Prostate gland (tissue), 2 donors: ENCODE measurements around the gene ZDHHC20. TPM values are rescaled to one million over a fixed set of nuclear protein-coding genes. Genes with fewer than 3 reads are reported as not detected.

Experiments
- DNase-seq: peaks from one replicate; pipeline ENCODE4 v3.0.0-alpha.2; 2019; ENCODE audit warnings: low spot score
- H3K27ac ChIP-seq, 2 donors: fragments of 200-600 bp; sonication (generic); 2 replicates each; pipeline ENCODE4 v1.5.1; 2017 to 2019
- H3K27me3 ChIP-seq: fragments of 200-600 bp; sonication (generic); replicated peaks from 2 replicates; pipeline ENCODE4 v1.5.1; 2019; ENCODE audit not compliant: insufficient read depth
- H3K36me3 ChIP-seq, 2 donors: fragments of 200-600 bp; sonication (generic); 1 replicate in 1 of 2; 2 replicates in 1 of 2; pipeline versions ENCODE4 v1.5.1 to v1.8.1; 2017 to 2019
- H3K4me1 ChIP-seq: fragments of 200-600 bp; sonication (generic); replicated peaks from 2 replicates; pipeline ENCODE4 v1.5.1; 2019
- H3K4me3 ChIP-seq, 2 donors: fragments of 200-600 bp; sonication (generic); 2 replicates each; pipeline ENCODE4 v1.5.1; 2017 to 2019
- H3K9me3 ChIP-seq: fragments of 200-600 bp; sonication (generic); 2 replicates; pipeline ENCODE4 v1.5.1; 2017
- POLR2A ChIP-seq: fragments of 450-650 bp; IDR thresholded peaks from one replicate; pipeline ENCODE4 v1.6.1; 2016; ENCODE audit warnings: antibody characterized with exemption, mild to moderate bottlenecking
- POLR2AphosphoS5 ChIP-seq: sonication (generic); formaldehyde crosslinking; IDR thresholded peaks from one replicate; pipeline ENCODE4 v1.6.1; 2017; ENCODE audit warnings: antibody characterized with exemption
- WGBS: methylation state at CpG from one replicate; pipeline ENCODE4 v1.1.5; 2018; 5-methylcytosine and 5-hydroxymethylcytosine counted together
- intact Hi-C: fragments of 100-400 bp; cut with DNase I; formaldehyde crosslinking; loops from one replicate; pipeline ENCODE4 v1.14.2; 2022
- total RNA-seq, 2 donors: library from RNA; depleted of rRNA; stranded (reverse); fragments of >200 nt; gene quantifications; one replicate each; pipeline ENCODE4 v1.1.0, GENCODE V29; 2016
- TF ChIP-seq, protein P1 (sequence below), 4 experiments: fragments of 200-600 bp in 2 of 4; fragments of 450-650 bp in 2 of 4; sonication (generic) in 2 of 4; IDR thresholded peaks; 1 replicate in 3 of 4; 2 replicates in 1 of 4; pipeline ENCODE4 v1.5.1; 2016 to 2019; ENCODE audit warnings: antibody characterized with exemption in 4 of 4, mild to moderate bottlenecking in 2 of 4, moderate library complexity in 2 of 4

The ZDHHC20 gene
- total RNA-seq, 2 donors from 2014 or later, result 50.4 to 77.1 TPM

DNA sequence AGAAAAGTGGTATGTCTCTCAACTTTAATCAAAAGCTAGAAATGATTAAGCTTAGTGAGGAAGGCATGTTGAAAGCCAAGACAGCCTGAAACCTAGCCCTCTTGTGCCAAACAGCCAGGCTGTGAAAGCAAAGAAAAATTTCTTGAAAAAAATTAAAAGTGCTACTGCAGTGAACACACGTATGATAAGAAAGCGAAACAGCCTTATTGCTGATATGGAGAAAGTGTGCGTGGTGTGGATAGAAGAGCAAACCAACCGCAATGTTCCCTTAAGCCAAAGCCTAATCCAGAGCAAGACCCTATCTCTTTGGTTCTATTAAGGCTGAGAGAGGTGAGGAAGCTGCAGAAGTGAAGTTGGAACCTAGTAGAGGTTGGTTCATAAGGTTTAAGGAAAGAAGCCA lies 96.4 kb downstream of the ZDHHC20 start:
- Histone ChIP-seq H3K4me3 (no peak overlapping the region), H3K9me3 (no peaks in the 10 kb centered on the region), H3K36me3 (no peaks in the 10 kb centered on the region), H3K4me1 (no peaks in the 10 kb centered on the region), H3K27me3 (no peaks in the 10 kb centered on the region), H3K27ac (no peak overlapping the region)
- no peak for TF ChIP-seq POLR2AphosphoS5
- TF ChIP-seq, protein P1, sequence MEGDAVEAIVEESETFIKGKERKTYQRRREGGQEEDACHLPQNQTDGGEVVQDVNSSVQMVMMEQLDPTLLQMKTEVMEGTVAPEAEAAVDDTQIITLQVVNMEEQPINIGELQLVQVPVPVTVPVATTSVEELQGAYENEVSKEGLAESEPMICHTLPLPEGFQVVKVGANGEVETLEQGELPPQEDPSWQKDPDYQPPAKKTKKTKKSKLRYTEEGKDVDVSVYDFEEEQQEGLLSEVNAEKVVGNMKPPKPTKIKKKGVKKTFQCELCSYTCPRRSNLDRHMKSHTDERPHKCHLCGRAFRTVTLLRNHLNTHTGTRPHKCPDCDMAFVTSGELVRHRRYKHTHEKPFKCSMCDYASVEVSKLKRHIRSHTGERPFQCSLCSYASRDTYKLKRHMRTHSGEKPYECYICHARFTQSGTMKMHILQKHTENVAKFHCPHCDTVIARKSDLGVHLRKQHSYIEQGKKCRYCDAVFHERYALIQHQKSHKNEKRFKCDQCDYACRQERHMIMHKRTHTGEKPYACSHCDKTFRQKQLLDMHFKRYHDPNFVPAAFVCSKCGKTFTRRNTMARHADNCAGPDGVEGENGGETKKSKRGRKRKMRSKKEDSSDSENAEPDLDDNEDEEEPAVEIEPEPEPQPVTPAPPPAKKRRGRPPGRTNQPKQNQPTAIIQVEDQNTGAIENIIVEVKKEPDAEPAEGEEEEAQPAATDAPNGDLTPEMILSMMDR (IDR thresholded peaks at IDR 0.05), result no peak
- TF ChIP-seq POLR2A, result no peak
- no peak for DNase-seq
- WGBS, result 94% methylated on average over 4 of the region's 4 CpGs
- intact Hi-C loops, result no loop called here

DNA sequence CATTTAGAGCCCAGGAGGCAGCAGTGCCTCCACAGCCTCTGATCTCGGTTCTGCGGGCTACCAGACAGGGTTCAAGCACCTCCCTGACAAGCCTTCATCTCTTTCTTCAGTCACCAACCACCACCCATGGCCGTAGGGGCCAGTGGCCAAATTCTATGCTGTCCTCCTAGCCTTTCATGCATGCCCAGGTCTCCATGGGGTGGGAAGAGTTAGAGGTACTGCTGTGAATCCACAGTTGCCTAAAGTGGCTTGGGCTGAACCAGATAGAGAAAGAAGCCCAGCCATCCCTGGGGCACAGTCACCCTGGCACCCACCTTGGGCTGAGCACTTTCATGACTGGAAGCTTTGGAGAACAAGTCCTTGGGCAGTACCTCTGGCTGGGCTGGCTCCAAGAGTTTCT lies 97.4 kb downstream of the ZDHHC20 start:
- Histone ChIP-seq H3K36me3 (no peaks in the 10 kb centered on the region), H3K27ac (no peak overlapping the region), H3K4me1 (no peaks in the 10 kb centered on the region), H3K27me3 (no peaks in the 10 kb centered on the region), H3K4me3 (no peak overlapping the region), H3K9me3 (no peaks in the 10 kb centered on the region)
- WGBS, result 75% methylated on average over 3 of the region's 3 CpGs
- intact Hi-C loops, result no loop called here
- DNase-seq, result no peak
- TF ChIP-seq POLR2A (no peak), POLR2AphosphoS5 (no peak)
- TF ChIP-seq, protein P1 (IDR thresholded peaks at IDR 0.05), result no peak

DNA sequence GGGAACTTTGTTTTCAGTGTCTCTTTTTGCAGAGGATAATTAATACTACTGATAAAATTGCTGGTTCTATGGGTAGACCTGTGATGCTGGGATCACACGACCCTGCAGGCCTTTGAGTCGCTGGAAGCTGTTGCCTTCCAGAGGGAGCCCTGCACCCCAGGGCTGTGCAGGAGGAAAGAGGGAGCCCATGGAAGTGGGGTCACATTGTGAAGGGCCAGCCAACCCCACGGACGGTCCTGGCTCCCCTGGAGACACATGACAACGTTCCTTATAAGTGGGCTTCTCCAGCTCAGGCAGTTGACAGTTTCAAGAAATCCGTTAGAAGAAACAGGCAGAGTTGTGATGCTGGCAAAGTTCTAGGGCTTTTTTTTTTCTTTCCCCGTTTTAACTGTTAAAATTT lies 98.0 kb downstream of the ZDHHC20 start:
- no peak overlapping the region for H3K27ac ChIP-seq
- 78% methylated on average over 7 of the region's 7 CpGs for WGBS
- no peaks in the 10 kb centered on the region for H3K9me3 ChIP-seq
- DNase-seq, result no peak
- intact Hi-C loops, result no loop called here
- no peak overlapping the region for H3K4me3 ChIP-seq
- TF ChIP-seq, protein P1 (IDR thresholded peaks at IDR 0.05), result no peak
- TF ChIP-seq POLR2A (no peak), POLR2AphosphoS5 (no peak)
- H3K27me3 ChIP-seq, result no peaks in the 10 kb centered on the region
- no peaks in the 10 kb centered on the region for H3K4me1 ChIP-seq
- H3K36me3 ChIP-seq, result no peaks in the 10 kb centered on the region

DNA sequence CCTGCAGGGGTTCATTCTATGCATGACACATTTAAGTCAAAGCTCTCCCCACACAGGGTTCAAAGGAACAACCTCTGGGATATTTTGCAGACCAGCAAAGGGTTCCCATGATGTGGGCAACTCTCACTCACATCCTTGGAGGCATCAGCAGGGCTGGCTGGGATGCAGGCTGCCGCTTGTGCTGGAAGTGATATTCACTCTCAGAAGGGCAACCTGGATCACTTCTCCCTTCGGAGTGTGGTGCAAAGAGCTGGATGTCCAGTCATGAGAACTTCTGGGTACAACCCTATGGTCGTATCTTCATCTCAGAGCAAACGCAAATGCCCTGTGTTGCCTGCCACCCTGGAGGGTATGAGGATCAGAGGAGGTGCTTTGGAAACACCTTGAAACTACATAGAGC lies 98.6 kb downstream of the ZDHHC20 start:
- Histone ChIP-seq H3K9me3 (no peaks in the 10 kb centered on the region), H3K27ac (no peak overlapping the region), H3K4me1 (no peaks in the 10 kb centered on the region), H3K36me3 (no peaks in the 10 kb centered on the region), H3K27me3 (no peaks in the 10 kb centered on the region), H3K4me3 (no peak overlapping the region)
- TF ChIP-seq, protein P1 (IDR thresholded peaks at IDR 0.05), result no peak
- TF ChIP-seq POLR2AphosphoS5, result no peak
- TF ChIP-seq POLR2A, result no peak
- DNase-seq, result no peak
- intact Hi-C loops, result no loop called here
- WGBS, result 96% methylated on average over 4 of the region's 4 CpGs

DNA sequence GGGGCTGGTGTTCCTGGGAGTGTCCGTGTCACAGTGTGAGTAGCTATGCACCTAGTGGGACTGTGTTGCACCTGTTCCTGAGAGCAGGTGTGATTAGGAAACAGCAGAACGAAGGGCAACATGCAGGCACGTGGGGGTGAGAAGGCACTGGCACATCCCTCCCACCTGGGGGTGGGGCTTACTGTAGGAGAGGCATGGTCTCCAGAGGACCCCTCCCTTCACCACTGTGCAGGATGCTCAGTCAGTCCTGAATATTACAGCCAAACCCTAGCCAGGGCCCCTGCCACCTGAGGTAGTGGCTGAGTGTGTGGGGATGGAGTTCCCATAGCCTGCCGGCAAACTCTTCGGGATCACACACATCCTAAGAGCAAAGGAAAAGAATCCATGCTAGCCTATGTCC lies 99.2 kb downstream of the ZDHHC20 start:
- H3K9me3 ChIP-seq, result no peaks in the 10 kb centered on the region
- intact Hi-C loops, result no loop called here
- H3K36me3 ChIP-seq, result no peaks in the 10 kb centered on the region
- TF ChIP-seq POLR2AphosphoS5 (no peak), POLR2A (no peak)
- TF ChIP-seq, protein P1 (IDR thresholded peaks at IDR 0.05), result no peak
- no peaks in the 10 kb centered on the region for H3K4me1 ChIP-seq
- H3K27ac ChIP-seq, result no peak overlapping the region
- no peaks in the 10 kb centered on the region for H3K27me3 ChIP-seq
- no peak for DNase-seq
- H3K4me3 ChIP-seq, result no peak overlapping the region
- WGBS, result 73% methylated on average over 5 of the region's 5 CpGs
